Measurements from ENCODE around the gene HIPK3. TPM values are rescaled to one million over a fixed set of nuclear protein-coding genes. Genes with fewer than 3 reads are reported as not detected.

The HIPK3 gene
- total and polyA plus RNA-seq, 8 donors = 8.8 to 75.2 (median 45.3) TPM

DNA sequence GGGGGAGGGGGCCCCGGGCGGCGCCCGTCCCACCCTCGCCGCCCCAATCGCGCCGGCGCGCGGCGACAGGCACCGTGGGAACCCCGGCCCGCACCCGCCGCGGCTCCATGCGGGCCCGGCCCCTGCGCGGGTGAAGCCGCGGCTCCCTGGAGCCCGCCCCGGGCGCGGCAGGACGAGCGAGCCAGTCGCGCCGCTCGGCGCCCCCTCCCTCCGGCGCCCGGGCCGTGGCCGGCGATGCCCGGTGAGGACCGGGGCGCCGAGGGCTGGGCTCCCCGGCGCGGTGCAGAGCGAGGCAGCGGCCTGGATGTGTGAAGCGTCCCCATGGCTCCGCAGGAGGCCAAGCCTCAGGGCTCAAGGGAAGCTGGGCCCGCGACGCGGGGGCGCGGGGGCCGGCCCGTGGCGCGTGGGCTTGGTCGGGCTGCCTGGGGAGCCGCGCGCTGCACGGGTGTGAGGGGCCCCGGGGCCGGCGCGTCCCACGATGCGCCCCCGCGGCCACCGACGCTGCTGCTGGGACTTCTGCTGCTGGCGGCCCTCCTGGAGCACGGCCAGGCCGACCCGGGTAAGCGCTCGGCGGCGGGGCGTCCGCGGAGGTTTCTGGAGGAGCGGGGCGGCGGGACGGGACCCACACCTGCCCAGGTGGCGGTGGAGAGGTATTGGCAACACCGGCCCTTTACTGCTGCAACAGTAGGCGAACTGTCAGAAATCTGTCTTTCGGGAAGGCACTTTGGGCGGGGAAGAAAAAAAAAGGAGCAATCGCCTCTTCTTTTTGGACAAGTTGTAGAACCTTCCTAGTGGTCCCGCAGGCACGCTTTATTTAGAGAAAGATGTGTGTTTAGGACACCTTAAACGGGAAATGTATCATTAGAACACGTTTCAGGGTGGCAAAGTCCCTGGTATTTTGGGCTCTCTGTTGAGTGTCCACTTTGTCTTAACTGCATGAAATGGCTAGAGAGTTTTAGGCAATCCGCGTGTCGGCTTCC is 119.4 kb downstream of the HIPK3 start:
- peak in 3 of 4 donors; percentile 38 to 63 (median 48) for ATAC-seq
- intact Hi-C loops (cut with DNase I) = no loop called here
- WGBS, 2 donors = 5 to 7% methylated on average over 66 to 106 of the region's 106 CpGs
- no peak overlapping the region for H3K27ac ChIP-seq
- H3K4me3 ChIP-seq = peak overlapping the region; percentile 10 to 48 (median 34)
- H3K36me3 ChIP-seq = no peaks in the 10 kb centered on the region
- H3K27me3 ChIP-seq = peaks cover 0 to 3% (median 0%) of the 10 kb centered on the region in 4 donors
- no peak for FAIRE-seq
- no peaks in the 10 kb centered on the region for H3K9me3 ChIP-seq
- DNase-seq = peak in 3 of 6 donors; percentile 22 to 79 (median 63)
- TF ChIP-seq, protein P1, sequence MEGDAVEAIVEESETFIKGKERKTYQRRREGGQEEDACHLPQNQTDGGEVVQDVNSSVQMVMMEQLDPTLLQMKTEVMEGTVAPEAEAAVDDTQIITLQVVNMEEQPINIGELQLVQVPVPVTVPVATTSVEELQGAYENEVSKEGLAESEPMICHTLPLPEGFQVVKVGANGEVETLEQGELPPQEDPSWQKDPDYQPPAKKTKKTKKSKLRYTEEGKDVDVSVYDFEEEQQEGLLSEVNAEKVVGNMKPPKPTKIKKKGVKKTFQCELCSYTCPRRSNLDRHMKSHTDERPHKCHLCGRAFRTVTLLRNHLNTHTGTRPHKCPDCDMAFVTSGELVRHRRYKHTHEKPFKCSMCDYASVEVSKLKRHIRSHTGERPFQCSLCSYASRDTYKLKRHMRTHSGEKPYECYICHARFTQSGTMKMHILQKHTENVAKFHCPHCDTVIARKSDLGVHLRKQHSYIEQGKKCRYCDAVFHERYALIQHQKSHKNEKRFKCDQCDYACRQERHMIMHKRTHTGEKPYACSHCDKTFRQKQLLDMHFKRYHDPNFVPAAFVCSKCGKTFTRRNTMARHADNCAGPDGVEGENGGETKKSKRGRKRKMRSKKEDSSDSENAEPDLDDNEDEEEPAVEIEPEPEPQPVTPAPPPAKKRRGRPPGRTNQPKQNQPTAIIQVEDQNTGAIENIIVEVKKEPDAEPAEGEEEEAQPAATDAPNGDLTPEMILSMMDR (IDR thresholded peaks at IDR 0.05) = no peak
- H3K4me1 ChIP-seq = peaks cover 0 to 3% (median 0%) of the 10 kb centered on the region in 3 donors

DNA sequence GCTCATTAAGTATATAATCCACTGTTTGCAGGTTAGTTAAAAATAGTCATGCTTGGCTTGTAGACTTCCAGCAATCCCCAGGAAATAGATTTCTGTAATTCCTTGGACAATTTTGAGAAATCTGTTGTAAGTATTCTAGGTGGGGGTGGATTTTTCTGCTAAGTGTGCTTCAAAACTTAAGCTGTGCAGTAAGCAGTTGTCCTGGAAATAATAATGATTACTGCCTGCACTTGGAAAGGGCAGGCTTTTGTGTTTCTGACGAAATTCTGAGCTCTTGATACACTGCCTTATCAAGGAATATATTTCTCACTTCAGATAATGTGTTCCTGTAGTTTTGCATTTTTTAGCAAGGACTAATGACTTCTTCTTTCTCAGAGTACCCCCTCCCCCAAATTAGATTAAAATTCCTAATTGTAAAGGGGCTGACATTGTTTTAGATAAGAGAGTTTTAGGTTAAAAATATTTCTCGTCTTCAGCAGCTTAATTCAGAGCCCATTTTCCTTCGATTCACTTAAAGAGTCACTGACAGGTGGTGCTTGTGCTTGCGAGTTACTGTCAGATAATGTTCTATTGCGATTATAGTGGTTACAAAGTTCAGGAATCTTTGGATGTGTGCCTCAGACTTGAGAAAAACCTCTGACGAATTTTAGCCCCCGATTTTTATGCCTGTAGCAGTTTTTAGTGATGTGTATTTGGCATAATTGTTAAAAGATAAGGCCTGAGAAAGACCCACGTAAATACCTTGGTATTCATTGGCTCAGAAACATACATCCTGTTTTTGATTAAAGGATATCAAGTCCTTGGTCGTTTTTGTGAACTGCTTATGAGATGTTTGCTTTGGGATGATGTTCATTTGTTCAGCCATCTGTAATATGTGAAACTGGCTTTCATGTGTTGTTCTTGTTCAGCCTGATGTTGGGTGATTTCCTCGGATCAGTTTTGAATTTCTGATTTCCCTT is 120.5 kb downstream of the HIPK3 start:
- WGBS, 2 donors = 24 to 29% methylated on average over 10 of the region's 10 CpGs

DNA sequence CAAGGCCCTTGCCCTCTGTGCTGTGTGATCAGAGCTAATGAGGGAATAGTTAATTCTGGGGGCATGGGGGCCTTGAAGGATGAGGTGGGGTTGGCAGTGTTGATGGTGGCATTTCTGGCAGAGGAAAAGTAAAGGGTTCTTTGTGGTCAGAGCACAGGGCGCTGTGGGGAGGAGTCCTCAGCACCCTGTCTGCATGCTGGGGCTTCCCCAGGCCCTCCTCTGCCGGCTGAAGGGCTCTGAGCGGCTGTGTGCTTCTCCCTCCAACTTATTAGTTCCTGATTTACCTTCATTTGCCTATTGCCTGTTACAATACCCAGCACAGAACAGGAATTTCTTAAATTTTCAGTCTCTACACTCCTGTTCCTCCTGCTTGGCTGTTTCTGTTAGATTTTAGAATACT is 122.8 kb downstream of the HIPK3 start:
- FAIRE-seq = no peak
- WGBS, 2 donors = 85 to 90% methylated on average over 3 of the region's 3 CpGs
- Histone ChIP-seq H3K4me1 (peaks cover 0 to 3% (median 0%) of the 10 kb centered on the region in 3 donors), H3K9me3 (no peaks in the 10 kb centered on the region), H3K27ac (no peak overlapping the region), H3K4me3 (no peak overlapping the region), H3K36me3 (no peaks in the 10 kb centered on the region), H3K27me3 (peaks cover 0 to 3% (median 0%) of the 10 kb centered on the region in 4 donors)
- DNase-seq = no peak
- peak in 1 of 4 donors; percentile 17 for ATAC-seq
- intact Hi-C loops (cut with DNase I) = no loop called here
- TF ChIP-seq, protein P1 (IDR thresholded peaks at IDR 0.05) = no peak

More for the DNA sequence above, 120.5 kb downstream of the HIPK3 start:
- no peak for FAIRE-seq
- Histone ChIP-seq H3K27me3 (peaks cover 0 to 3% (median 0%) of the 10 kb centered on the region in 4 donors), H3K27ac (no peak overlapping the region), H3K36me3 (no peaks in the 10 kb centered on the region), H3K4me1 (peaks cover 0 to 3% (median 0%) of the 10 kb centered on the region in 3 donors), H3K4me3 (no peak overlapping the region), H3K9me3 (no peaks in the 10 kb centered on the region)
- intact Hi-C loops (cut with DNase I) = no loop called here
- no peak for ATAC-seq
- TF ChIP-seq, protein P1 (IDR thresholded peaks at IDR 0.05) = no peak
- no peak for DNase-seq

DNA sequence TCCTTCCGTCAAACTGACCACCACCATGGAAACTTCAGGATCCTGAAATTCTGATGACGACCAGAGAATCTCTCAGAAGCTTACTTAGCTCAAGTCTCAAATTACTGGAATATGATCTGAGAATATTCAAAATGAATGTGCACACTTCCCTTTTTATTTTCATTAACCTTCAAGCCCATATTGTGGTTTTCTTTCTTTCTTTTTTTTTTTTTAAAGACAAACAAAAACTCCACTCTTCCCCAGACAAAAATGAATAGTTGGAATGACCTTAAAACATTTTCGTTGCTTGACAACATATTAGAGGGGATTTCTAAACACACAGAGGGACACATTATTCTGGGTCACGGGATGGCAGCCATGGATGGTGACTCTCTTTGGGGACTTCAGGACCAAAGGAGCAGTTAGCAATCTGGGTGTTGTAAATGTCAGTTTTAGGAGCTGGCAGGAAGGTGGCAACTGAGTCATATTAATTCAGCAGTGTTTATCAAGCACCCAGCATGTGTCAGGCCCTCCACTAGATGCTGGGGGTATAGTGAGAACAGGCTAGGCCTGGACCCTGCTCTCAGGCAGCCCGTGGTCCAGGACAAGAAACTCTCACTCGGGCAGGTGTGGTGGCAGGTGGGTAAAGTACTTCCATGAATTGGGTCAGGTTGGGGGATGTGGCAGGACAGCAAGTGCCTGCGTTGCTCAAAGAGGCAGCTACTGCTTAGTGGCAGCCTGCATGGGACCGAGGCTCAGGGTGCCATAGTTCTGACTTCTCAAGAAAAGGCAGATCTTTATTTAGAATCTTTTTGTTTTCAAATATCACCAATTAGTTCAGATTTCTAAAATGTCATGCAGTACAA is 126.1 kb downstream of the HIPK3 start:
- Histone ChIP-seq H3K27me3 (no peaks in the 10 kb centered on the region), H3K27ac (no peak overlapping the region), H3K4me1 (no peaks in the 10 kb centered on the region), H3K36me3 (no peaks in the 10 kb centered on the region), H3K9me3 (no peaks in the 10 kb centered on the region), H3K4me3 (no peak overlapping the region)
- intact Hi-C loops (cut with DNase I) = no loop called here
- ATAC-seq = no peak
- DNase-seq = no peak
- no peak for FAIRE-seq
- 66 to 70% methylated on average over 8 of the region's 8 CpGs for WGBS, 2 donors
- TF ChIP-seq, protein P1 (IDR thresholded peaks at IDR 0.05) = no peak
